Endothelial cell of umbilical vein (primary cell): Measurements from ENCODE around the gene ZNFX1. TPM values are rescaled to one million over a fixed set of nuclear protein-coding genes. Genes with fewer than 3 reads are reported as not detected.

Experiments
- BruUV-seq: library from RNA; stranded (reverse); fragments of 400-500 nt; replicated peaks from 2 replicates; lab custom pipeline; 2021; lab: Mats Ljungman, UMichigan
- CTCF ChIA-PET: fragments of 300-600, 350-600 bp; sonication (Branson Sonifier 250); formaldehyde crosslinking; loops from one replicate; lab custom pipeline; 2021; ENCODE audit warnings: antibody characterized with exemption, inconsistent platforms; lab: Charles Lee
- POLR2A ChIA-PET: fragments of 300-600, 350-600 bp; sonication (Branson Sonifier 250); formaldehyde crosslinking; loops from one replicate; lab custom pipeline; 2021; ENCODE audit warnings: antibody characterized with exemption, inconsistent platforms; lab: Charles Lee
- DNase-seq: peaks from one replicate; pipeline ENCODE4 v3.0.0-alpha.2; 2011; ENCODE audit warnings: low read depth, low spot score
- FAIRE-seq: peaks from 2 replicates; lab custom pipeline; 2011; peaks lifted over from hg19 to GRCh38; lab: Jason Lieb, UNC
- H2AFZ ChIP-seq: 2 replicates; pipeline ENCODE4 v1.6.0; 2012; ENCODE audit warnings: low read depth, low read length, control low read depth, inconsistent platforms
- H3K27ac ChIP-seq: 2 replicates; pipeline ENCODE4 v1.5.1; 2011; ENCODE audit warnings: low read depth, mild to moderate bottlenecking, control low read depth, low read length, moderate library complexity; ENCODE audit not compliant: insufficient read depth
- H3K27me3 ChIP-seq, 2 experiments: 2 replicates each; pipeline versions ENCODE4 v1.6.0 to v1.6.1; 2011; ENCODE audit warnings: low read length in 2 of 2, mixed read lengths in 1 of 2; ENCODE audit not compliant: control insufficient read depth in 2 of 2, insufficient read depth in 2 of 2
- H3K36me3 ChIP-seq, 2 experiments: 2 replicates in 1 of 2; 3 replicates in 1 of 2; pipeline ENCODE4 v1.5.1; 2011; ENCODE audit warnings: low read length in 2 of 2, mild to moderate bottlenecking in 1 of 2, moderate library complexity in 1 of 2; ENCODE audit not compliant: control insufficient read depth in 2 of 2, insufficient read depth in 2 of 2; ENCODE audit errors: extremely low read depth in 1 of 2
- H3K4me1 ChIP-seq: 3 replicates; pipeline ENCODE4 v1.5.1; 2011; ENCODE audit warnings: mild to moderate bottlenecking, low read length; ENCODE audit not compliant: control insufficient read depth, insufficient read depth; ENCODE audit errors: extremely low read depth
- H3K4me2 ChIP-seq: 2 replicates; pipeline ENCODE4 v1.6.1; 2011; ENCODE audit warnings: low read length, control low read depth, mixed read lengths; ENCODE audit not compliant: insufficient read depth
- H3K4me3 ChIP-seq, 3 experiments: fragments of 200-600 bp in 1 of 3; sonication (generic), shearing (Covaris generic) in 1 of 3; replicated peaks in 1 of 3; 2 replicates each; pipeline ENCODE4 v1.5.1; 2011 to 2016; ENCODE audit warnings: control low read depth in 3 of 3, low read length in 3 of 3, mild to moderate bottlenecking in 2 of 3, inconsistent platforms in 1 of 3, low read depth in 1 of 3, moderate library complexity in 1 of 3; ENCODE audit not compliant: insufficient read depth in 1 of 3
- H3K79me2 ChIP-seq: 2 replicates; pipeline ENCODE4 v1.6.0; 2012; ENCODE audit warnings: low read length, inconsistent platforms; ENCODE audit not compliant: control insufficient read depth, insufficient read depth
- H3K9ac ChIP-seq: replicated peaks from 2 replicates; pipeline ENCODE3; 2011; ENCODE audit warnings: low read length, control low read depth; ENCODE audit not compliant: insufficient read depth; ENCODE audit errors: extremely low read depth
- H3K9me1 ChIP-seq: replicated peaks from 3 replicates; pipeline ENCODE4 v1.6.0; 2011; ENCODE audit warnings: mild to moderate bottlenecking, low read length; ENCODE audit not compliant: control insufficient read depth, insufficient read depth; ENCODE audit errors: extremely low read depth
- H3K9me3 ChIP-seq: replicated peaks from 2 replicates; pipeline ENCODE4 v1.5.1; 2012; ENCODE audit warnings: low read length, inconsistent platforms; ENCODE audit not compliant: control insufficient read depth, insufficient read depth
- H4K20me1 ChIP-seq: replicated peaks from 2 replicates; pipeline ENCODE3; 2011; ENCODE audit warnings: mild to moderate bottlenecking, low read length; ENCODE audit not compliant: control insufficient read depth, insufficient read depth; ENCODE audit errors: extremely low read depth
- EZH2 ChIP-seq: IDR thresholded peaks from 2 replicates; pipeline ENCODE4 v1.6.1; 2012; ENCODE audit warnings: borderline replicate concordance, low read depth, mild to moderate bottlenecking, moderate library complexity, low read length, inconsistent platforms; ENCODE audit not compliant: severe bottlenecking
- FOS ChIP-seq: IDR thresholded peaks from 2 replicates; pipeline ENCODE4 v1.6.1; 2011; ENCODE audit warnings: mild to moderate bottlenecking, low read length, moderate library complexity, borderline replicate concordance; ENCODE audit not compliant: insufficient read depth
- GATA2 ChIP-seq: IDR thresholded peaks from 2 replicates; pipeline ENCODE4 v1.7.0; 2011; ENCODE audit warnings: low read depth, mild to moderate bottlenecking, moderate library complexity, mixed read lengths, low read length; ENCODE audit not compliant: insufficient read length, insufficient read depth
- JUN ChIP-seq: IDR thresholded peaks from 2 replicates; pipeline ENCODE4 v1.6.1; 2011; ENCODE audit warnings: borderline replicate concordance, low read depth; ENCODE audit not compliant: insufficient read length, insufficient read depth
- MYC ChIP-seq: IDR thresholded peaks from one replicate; pipeline ENCODE4 v1.6.1; 2011; ENCODE audit warnings: mild to moderate bottlenecking, low read depth, low read length
- POLR2A ChIP-seq: IDR thresholded peaks from 2 replicates; pipeline ENCODE4 v1.6.1; 2012; ENCODE audit warnings: low read depth, mild to moderate bottlenecking, control low read depth, low read length
- POLR2AphosphoS5 ChIP-seq: IDR thresholded peaks from 2 replicates; pipeline ENCODE4 v1.6.1; 2012; ENCODE audit warnings: low read depth, mild to moderate bottlenecking, control low read depth, low read length, moderate library complexity; ENCODE audit not compliant: insufficient read depth
- dilution Hi-C: fragments of 300-500 bp; cut with MboI; formaldehyde crosslinking; loops from one replicate; pipeline ENCODE4 v1.15.0; 2019; ENCODE audit warnings: low sequenced_read_pairs; ENCODE audit not compliant: extremely low pct_ligation_motif_present
- intact Hi-C: fragments of 100-400 bp; cut with micrococcal nuclease; formaldehyde crosslinking; loops from one replicate; pipeline ENCODE4 v1.10.0; 2022
- polyA plus RNA-seq, 4 experiments: library from polyadenylated mRNA; depleted of rRNA in 3 of 4; stranded (reverse) in 3 of 4; unstranded in 1 of 4; fragments of >200 nt; gene quantifications; 2 replicates each; pipeline versions ENCODE4 v1.2.1 to v1.2.3, GENCODE V29; 2011 to 2012; ENCODE audit warnings: missing spikeins in 1 of 4
- total RNA-seq: library from RNA; stranded (reverse); gene quantifications from 2 replicates; pipeline ENCODE4 v1.2.3, GENCODE V29; 2021
- TF ChIP-seq, protein P1 (sequence below): IDR thresholded peaks from 2 replicates; pipeline ENCODE4 v1.6.1; 2011; ENCODE audit not compliant: insufficient read depth, insufficient read length
- TF ChIP-seq, protein P2 (sequence below), 2 donors: IDR thresholded peaks; 1 replicate in 1 of 2; 2 replicates in 1 of 2; pipeline ENCODE4 v1.5.1; 2011; ENCODE audit warnings: low read length in 2 of 2, mild to moderate bottlenecking in 2 of 2, moderate library complexity in 2 of 2, control low read depth in 1 of 2, inconsistent platforms in 1 of 2, low read depth in 1 of 2; ENCODE audit not compliant: insufficient read depth in 1 of 2; ENCODE audit errors: extremely low read depth in 1 of 2

The ZNFX1 gene
- total and polyA plus RNA-seq, 2 donors (not counting 3 experiments of a cell fraction or from before 2014, with no cell fraction given) = 8.3 to 27.9 TPM

- no TSS peak for BruUV-seq
- H4K20me1 ChIP-seq = peaks cover 6% of the 10 kb centered on the region
- no peaks in the 10 kb centered on the region for H3K27me3 ChIP-seq
- H3K4me3 ChIP-seq = no peak overlapping the region
- no peak overlapping the region for H2AFZ ChIP-seq
- H3K27ac ChIP-seq = no peak overlapping the region
- no peak for DNase-seq
- CTCF ChIA-PET = no interaction called here
- H3K9me3 ChIP-seq = no peaks in the 10 kb centered on the region
- no peak overlapping the region for H3K4me2 ChIP-seq
- H3K36me3 ChIP-seq = peaks cover 18 to 24% of the 10 kb centered on the region in 2 experiments
- dilution Hi-C loops (no loop called here), intact Hi-C loops (no loop called here)
- TF ChIP-seq JUN = no peak
- no peak for TF ChIP-seq MYC
- TF ChIP-seq, protein P1, sequence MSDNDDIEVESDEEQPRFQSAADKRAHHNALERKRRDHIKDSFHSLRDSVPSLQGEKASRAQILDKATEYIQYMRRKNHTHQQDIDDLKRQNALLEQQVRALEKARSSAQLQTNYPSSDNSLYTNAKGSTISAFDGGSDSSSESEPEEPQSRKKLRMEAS = no peak
- TF ChIP-seq, protein P2, sequence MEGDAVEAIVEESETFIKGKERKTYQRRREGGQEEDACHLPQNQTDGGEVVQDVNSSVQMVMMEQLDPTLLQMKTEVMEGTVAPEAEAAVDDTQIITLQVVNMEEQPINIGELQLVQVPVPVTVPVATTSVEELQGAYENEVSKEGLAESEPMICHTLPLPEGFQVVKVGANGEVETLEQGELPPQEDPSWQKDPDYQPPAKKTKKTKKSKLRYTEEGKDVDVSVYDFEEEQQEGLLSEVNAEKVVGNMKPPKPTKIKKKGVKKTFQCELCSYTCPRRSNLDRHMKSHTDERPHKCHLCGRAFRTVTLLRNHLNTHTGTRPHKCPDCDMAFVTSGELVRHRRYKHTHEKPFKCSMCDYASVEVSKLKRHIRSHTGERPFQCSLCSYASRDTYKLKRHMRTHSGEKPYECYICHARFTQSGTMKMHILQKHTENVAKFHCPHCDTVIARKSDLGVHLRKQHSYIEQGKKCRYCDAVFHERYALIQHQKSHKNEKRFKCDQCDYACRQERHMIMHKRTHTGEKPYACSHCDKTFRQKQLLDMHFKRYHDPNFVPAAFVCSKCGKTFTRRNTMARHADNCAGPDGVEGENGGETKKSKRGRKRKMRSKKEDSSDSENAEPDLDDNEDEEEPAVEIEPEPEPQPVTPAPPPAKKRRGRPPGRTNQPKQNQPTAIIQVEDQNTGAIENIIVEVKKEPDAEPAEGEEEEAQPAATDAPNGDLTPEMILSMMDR (IDR thresholded peaks at IDR 0.05; ENCODE audit: extremely low read depth in 1 of 2, insufficient read depth in 1 of 2, low read depth in 1 of 2, low read length in 2 of 2) = no peak
- TF ChIP-seq EZH2 = no peak
- no peak for TF ChIP-seq POLR2A
- no peak for TF ChIP-seq GATA2
- no peak for TF ChIP-seq POLR2AphosphoS5
- TF ChIP-seq FOS = no peak
- POLR2A ChIA-PET = no interaction called here
- H3K9me1 ChIP-seq = no peaks in the 10 kb centered on the region
- peaks cover 18% of the 10 kb centered on the region for H3K4me1 ChIP-seq
- H3K9ac ChIP-seq = no peak overlapping the region
- FAIRE-seq = no peak
- peaks cover 78% of the 10 kb centered on the region for H3K79me2 ChIP-seq
Measured at GRCh38 chr20:49275216-49275615, 2.6 kb downstream of the ZNFX1 start.
